BE2C (cell line): ENCODE measurements around the gene PEX5L.

Source experiments
- DNase-seq: peaks from one replicate; pipeline ENCODE4 v3.0.0-alpha.2; 2020
- H3K27me3 ChIP-seq: fragments of 250-450 bp; sonication (Bioruptor Pico); 2 replicates; pipeline ENCODE4 v1.5.1; 2020; ENCODE audit warnings: mild to moderate bottlenecking
- H3K36me3 ChIP-seq: fragments of 250-450 bp; sonication (Bioruptor Pico); 2 replicates; pipeline ENCODE4 v1.5.1; 2020; ENCODE audit warnings: mild to moderate bottlenecking
- H3K4me1 ChIP-seq: fragments of 250-450 bp; sonication (Bioruptor Pico); 2 replicates; pipeline ENCODE4 v1.5.1; 2020
- H3K4me3 ChIP-seq: 2 replicates; pipeline ENCODE4 v1.5.1; 2011; ENCODE audit warnings: low read depth, low read length
- H3K9me3 ChIP-seq: fragments of 250-450 bp; sonication (Bioruptor Pico); 2 replicates; pipeline ENCODE4 v1.5.1; 2020
- CTCF ChIP-seq: IDR thresholded peaks from 2 replicates; pipeline ENCODE4 v1.5.1; 2012; ENCODE audit warnings: mild to moderate bottlenecking, low read depth, low read length

PEX5L gene

GRCh38 chr3:179852142-179852905 is 184.4 kb downstream of the PEX5L start:
- H3K4me1 ChIP-seq: no peaks in the 10 kb centered on the region
- TF ChIP-seq CTCF: peak; percentile 41
- no peaks in the 10 kb centered on the region for H3K9me3 ChIP-seq
- no peak overlapping the region for H3K4me3 ChIP-seq
- no peaks in the 10 kb centered on the region for H3K27me3 ChIP-seq
- H3K36me3 ChIP-seq: no peaks in the 10 kb centered on the region
- DNase-seq: peak; percentile 14

- H3K27me3 ChIP-seq: no peaks in the 10 kb centered on the region
- no peak for TF ChIP-seq CTCF
- H3K9me3 ChIP-seq: no peaks in the 10 kb centered on the region
- no peak overlapping the region for H3K4me3 ChIP-seq
- H3K36me3 ChIP-seq: no peaks in the 10 kb centered on the region
- no peak for DNase-seq
- no peaks in the 10 kb centered on the region for H3K4me1 ChIP-seq
Observed at GRCh38 chr3:179848711-179849110, 188.0 kb downstream of the PEX5L start.

GRCh38 chr3:179842061-179842460 is 194.7 kb downstream of the PEX5L start:
- no peaks in the 10 kb centered on the region for H3K9me3 ChIP-seq
- no peaks in the 10 kb centered on the region for H3K36me3 ChIP-seq
- H3K27me3 ChIP-seq: no peaks in the 10 kb centered on the region
- DNase-seq: no peak
- no peak for TF ChIP-seq CTCF
- no peak overlapping the region for H3K4me3 ChIP-seq
- no peaks in the 10 kb centered on the region for H3K4me1 ChIP-seq

GRCh38 chr3:179840985-179841384 is 195.8 kb downstream of the PEX5L start:
- Histone ChIP-seq H3K27me3 (no peaks in the 10 kb centered on the region), H3K4me1 (no peaks in the 10 kb centered on the region), H3K4me3 (no peak overlapping the region), H3K9me3 (no peaks in the 10 kb centered on the region), H3K36me3 (no peaks in the 10 kb centered on the region)
- no peak for DNase-seq
- TF ChIP-seq CTCF: no peak

- Histone ChIP-seq H3K4me3 (no peak overlapping the region), H3K27me3 (no peaks in the 10 kb centered on the region), H3K9me3 (no peaks in the 10 kb centered on the region), H3K36me3 (no peaks in the 10 kb centered on the region), H3K4me1 (no peaks in the 10 kb centered on the region)
- no peak for DNase-seq
- peak; percentile 34 for TF ChIP-seq CTCF
Observed at GRCh38 chr3:179837374-179837773, 199.4 kb downstream of the PEX5L start.

- TF ChIP-seq CTCF: no peak
- no peak overlapping the region for H3K4me3 ChIP-seq
- DNase-seq: no peak
- H3K27me3 ChIP-seq: no peaks in the 10 kb centered on the region
- H3K4me1 ChIP-seq: no peaks in the 10 kb centered on the region
- H3K9me3 ChIP-seq: no peaks in the 10 kb centered on the region
- no peaks in the 10 kb centered on the region for H3K36me3 ChIP-seq
Observed at GRCh38 chr3:179833294-179833693, 203.4 kb downstream of the PEX5L start.
